SK-N-SH (cell line): Measurements from ENCODE around the gene SPACDR. TPM values are rescaled to one million over a fixed set of nuclear protein-coding genes. Genes with fewer than 3 reads are reported as not detected.

Experiments used
- CTCF ChIA-PET: fragments of 300-600, 350-600 bp; formaldehyde crosslinking; extraction: SDS; loops from one replicate; lab custom pipeline; 2021; lab: Yijun Ruan, JAX
- POLR2A ChIA-PET: fragments of 350-600 bp; sonication (Branson Sonifier 250); formaldehyde crosslinking; extraction: SDS; loops from one replicate; lab custom pipeline; 2020; ENCODE audit warnings: antibody characterized with exemption, inconsistent platforms; lab: Yijun Ruan, JAX
- DNase-seq: peaks from one replicate; pipeline ENCODE4 v3.0.0; 2012
- H2AFZ ChIP-seq: fragments of 200-600 bp; sonication (generic); 2 replicates; pipeline ENCODE4 v1.8.1; 2016; ENCODE audit warnings: antibody characterized with exemption, mild to moderate bottlenecking, low read depth
- H3F3A ChIP-seq: fragments of 200-600 bp; sonication (generic); replicated peaks from 2 replicates; pipeline ENCODE3; 2016; ENCODE audit warnings: antibody characterized with exemption, mild to moderate bottlenecking; ENCODE audit not compliant: insufficient read depth
- H3K27ac ChIP-seq, 2 experiments: fragments of 200-500 bp in 1 of 2; fragments of 200-600 bp in 1 of 2; sonication (Bioruptor generic) in 1 of 2; sonication (generic), shearing (Covaris generic) in 1 of 2; 2 replicates each; pipeline versions ENCODE4 v1.5.1 to v1.6.1; 2014 to 2016; ENCODE audit warnings: low read depth in 2 of 2, inconsistent platforms in 1 of 2, low read length in 1 of 2, mild to moderate bottlenecking in 1 of 2, mixed read lengths in 1 of 2
- H3K27me3 ChIP-seq: fragments of 200-600 bp; sonication (generic), shearing (Covaris generic); 2 replicates; pipeline ENCODE4 v1.6.1; 2016; ENCODE audit warnings: mixed run types; ENCODE audit not compliant: insufficient read depth
- H3K36me3 ChIP-seq, 2 experiments: fragments of 200-500 bp in 1 of 2; fragments of 200-600 bp in 1 of 2; sonication (Bioruptor generic) in 1 of 2; sonication (generic) in 1 of 2; replicated peaks in 1 of 2; 2 replicates each; pipeline versions ENCODE3 to v1.5.1; 2014 to 2016; ENCODE audit warnings: low read length in 1 of 2, mild to moderate bottlenecking in 1 of 2; ENCODE audit not compliant: insufficient read depth in 2 of 2, control insufficient read depth in 1 of 2
- H3K4me1 ChIP-seq, 2 experiments: fragments of 200-500 bp in 1 of 2; fragments of 200-600 bp in 1 of 2; sonication (Bioruptor generic) in 1 of 2; sonication (generic), shearing (Covaris generic) in 1 of 2; 2 replicates each; pipeline versions ENCODE4 v1.5.1 to v1.6.1; 2014 to 2016; ENCODE audit warnings: low read depth in 1 of 2, low read length in 1 of 2, mixed run types in 1 of 2; ENCODE audit not compliant: insufficient read depth in 2 of 2, control insufficient read depth in 1 of 2
- H3K4me2 ChIP-seq: fragments of 200-600 bp; sonication (generic), shearing (Covaris generic); 2 replicates; pipeline ENCODE4 v1.6.1; 2017; ENCODE audit warnings: mixed run types
- H3K4me3 ChIP-seq, 2 experiments: fragments of 200-500 bp in 1 of 2; fragments of 200-600 bp in 1 of 2; sonication (Bioruptor generic) in 1 of 2; sonication (generic), shearing (Covaris generic) in 1 of 2; 2 replicates each; pipeline versions ENCODE4 v1.5.1 to v1.8.1; 2014 to 2016; ENCODE audit warnings: low read depth in 2 of 2, inconsistent platforms in 1 of 2, low read length in 1 of 2, mild to moderate bottlenecking in 1 of 2, mixed read lengths in 1 of 2, moderate library complexity in 1 of 2
- H3K79me2 ChIP-seq: fragments of 200-600 bp; sonication (generic); 2 replicates; pipeline ENCODE4 v1.8.1; 2017; ENCODE audit warnings: mild to moderate bottlenecking; ENCODE audit not compliant: insufficient read depth
- H3K9ac ChIP-seq: fragments of 200-600 bp; sonication (generic); 2 replicates; pipeline ENCODE4 v1.6.1; 2017; ENCODE audit warnings: mixed run types
- H3K9me2 ChIP-seq: fragments of 200-600 bp; sonication (generic); 2 replicates; pipeline ENCODE4 v1.6.1; 2017; ENCODE audit warnings: mixed run types
- H3K9me3 ChIP-seq: fragments of 200-600 bp; sonication (generic); 2 replicates; pipeline ENCODE4 v1.6.1; 2017; ENCODE audit warnings: mixed run types, mild to moderate bottlenecking, moderate library complexity
- H4K20me1 ChIP-seq: fragments of 200-600 bp; sonication (generic); 2 replicates; pipeline ENCODE4 v1.6.1; 2017; ENCODE audit warnings: mild to moderate bottlenecking, mixed run types; ENCODE audit not compliant: insufficient read depth
- CHD2 ChIP-seq: fragments of 150-350 bp; IDR thresholded peaks from 2 replicates; pipeline ENCODE4 v1.6.1; 2018; ENCODE audit warnings: low read length; ENCODE audit not compliant: partially characterized antibody
- EP300 ChIP-seq, 2 experiments: IDR thresholded peaks; 2 replicates each; pipeline versions ENCODE4 v1.4.0 to v1.6.1; 2012; ENCODE audit warnings: borderline replicate concordance in 1 of 2, low read depth in 1 of 2, low read length in 1 of 2
- FOXJ3 ChIP-seq: sonication (generic); formaldehyde crosslinking; IDR thresholded peaks from 2 replicates; pipeline ENCODE4 v1.5.1; 2020; ENCODE audit warnings: mild to moderate bottlenecking, missing genetic modification reagents
- JUND ChIP-seq: IDR thresholded peaks from 2 replicates; pipeline ENCODE4 v1.4.0; 2012
- MEF2A ChIP-seq: IDR thresholded peaks from 2 replicates; pipeline ENCODE4 v1.4.0; 2012; ENCODE audit warnings: low read depth, borderline replicate concordance
- NRF1 ChIP-seq: IDR thresholded peaks from 2 replicates; pipeline ENCODE4 v1.6.1; 2012; ENCODE audit warnings: low read depth, mild to moderate bottlenecking, low read length
- RCOR1 ChIP-seq: fragments of 150-350 bp; IDR thresholded peaks from 2 replicates; pipeline ENCODE4 v1.6.1; 2017; ENCODE audit warnings: antibody characterized with exemption, low read length
- RFX5 ChIP-seq: IDR thresholded peaks from 2 replicates; pipeline ENCODE4 v1.6.1; 2012; ENCODE audit warnings: mild to moderate bottlenecking, improper control_type of control experiment, low read length
- SIN3A ChIP-seq: IDR thresholded peaks from 2 replicates; pipeline ENCODE4 v1.6.1; 2012; ENCODE audit warnings: low read depth, mild to moderate bottlenecking, low read length, moderate library complexity, borderline replicate concordance
- TAF1 ChIP-seq: IDR thresholded peaks from 2 replicates; pipeline ENCODE4 v1.6.1; 2012; ENCODE audit warnings: low read depth, mild to moderate bottlenecking, low read length, moderate library complexity, borderline replicate concordance
- TCF12 ChIP-seq: IDR thresholded peaks from 2 replicates; pipeline ENCODE4 v1.4.0; 2012
- YY1 ChIP-seq: IDR thresholded peaks from 2 replicates; pipeline ENCODE4 v1.4.0; 2012; ENCODE audit warnings: low read depth, mild to moderate bottlenecking
- WGBS: methylation state at CpG from one replicate; pipeline ENCODE4 v1.1.6; 2017; ENCODE audit warnings: low lambda C conversion rate; 5-methylcytosine and 5-hydroxymethylcytosine counted together
- polyA plus RNA-seq, 3 experiments: library from polyadenylated mRNA; depleted of rRNA; stranded (reverse); fragments of >200 nt; gene quantifications; 2 replicates each; pipeline ENCODE4 v1.2.3, GENCODE V29; 2012
- TF ChIP-seq, protein P1 (sequence below): IDR thresholded peaks from 2 replicates; pipeline ENCODE4; 2012
- TF ChIP-seq, protein P2 (sequence below): IDR thresholded peaks from 2 replicates; pipeline ENCODE4 v1.4.0; 2012; ENCODE audit warnings: low read depth, borderline replicate concordance
- TF ChIP-seq, protein P3 (sequence below): IDR thresholded peaks from 2 replicates; pipeline ENCODE4 v1.4.0; 2012; ENCODE audit warnings: low read depth, borderline replicate concordance
- TF ChIP-seq, protein P4 (sequence below): fragments of 150-350 bp; IDR thresholded peaks from 2 replicates; pipeline ENCODE4 v1.6.1; 2017; ENCODE audit warnings: antibody characterized with exemption, low read length, low read depth, borderline replicate concordance

Gene SPACDR
- polyA plus RNA-seq, 1 of the 3 experiments (the other 2 are of a cell fraction), result 1.5 TPM

DNA sequence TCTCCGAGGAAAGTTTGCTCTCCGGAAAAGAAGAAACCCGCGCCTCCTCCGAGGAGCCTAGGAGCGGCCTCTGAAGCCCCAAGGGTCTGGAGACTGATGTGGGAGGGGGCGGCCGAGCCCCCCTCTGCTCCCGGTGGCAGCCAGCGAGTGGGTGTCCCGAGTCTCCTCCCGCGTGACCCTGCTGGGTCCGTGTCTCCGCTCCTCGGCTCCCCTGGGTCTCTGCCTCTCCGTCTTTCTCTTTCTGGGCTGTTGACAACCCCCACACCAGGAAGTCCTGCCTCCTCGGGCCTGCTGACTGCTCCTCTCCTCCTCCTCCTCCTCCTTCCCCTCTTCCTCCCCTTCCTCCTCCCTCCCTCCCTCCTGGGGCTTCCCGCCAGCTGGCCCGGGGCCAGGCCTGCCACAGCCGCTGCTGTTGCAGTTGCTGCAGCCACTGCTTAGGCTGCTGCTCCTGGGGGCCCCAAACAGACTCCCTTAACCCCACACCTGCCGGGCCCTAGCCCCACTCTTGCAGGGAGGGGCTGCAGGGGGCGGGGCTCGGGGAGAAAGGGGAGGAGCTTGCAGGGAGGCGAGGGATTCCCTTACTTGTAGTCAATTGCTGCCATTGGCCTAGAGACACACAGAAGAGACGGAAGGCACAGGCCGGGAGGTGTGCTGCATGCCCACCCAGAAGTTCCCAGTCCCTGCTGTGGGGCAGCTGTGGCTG is 15.0 kb upstream of the SPACDR start, which contains the start of gene TSC22D4 (continued):
- TF ChIP-seq NRF1 (no peak), RFX5 (no peak; the same call in 1 of the 2 replicates), TAF1 (peak; percentile 67), CHD2 (peak; percentile 75), RCOR1 (peak; percentile 25; the same call in 1 of the 2 replicates), TCF12 (peak; percentile 63; the same call in 1 of the 2 replicates), EP300 (IDR thresholded peaks at IDR 0.05; ENCODE audit: borderline replicate concordance in 1 of 2, low read depth in 1 of 2, low read length in 1 of 2) (peak in 1 of 2 experiments; percentile 25; a peak in 1 of 4 replicates), YY1 (peak; percentile 54; the same call in 1 of the 2 replicates), FOXJ3 (CRISPR knock-in tag) (0 out of 2 replicates have a peak, but pooled peaks have one; percentile 8), SIN3A (peak; percentile 96; the same call in 1 of the 2 replicates)
- TF ChIP-seq, protein P1, sequence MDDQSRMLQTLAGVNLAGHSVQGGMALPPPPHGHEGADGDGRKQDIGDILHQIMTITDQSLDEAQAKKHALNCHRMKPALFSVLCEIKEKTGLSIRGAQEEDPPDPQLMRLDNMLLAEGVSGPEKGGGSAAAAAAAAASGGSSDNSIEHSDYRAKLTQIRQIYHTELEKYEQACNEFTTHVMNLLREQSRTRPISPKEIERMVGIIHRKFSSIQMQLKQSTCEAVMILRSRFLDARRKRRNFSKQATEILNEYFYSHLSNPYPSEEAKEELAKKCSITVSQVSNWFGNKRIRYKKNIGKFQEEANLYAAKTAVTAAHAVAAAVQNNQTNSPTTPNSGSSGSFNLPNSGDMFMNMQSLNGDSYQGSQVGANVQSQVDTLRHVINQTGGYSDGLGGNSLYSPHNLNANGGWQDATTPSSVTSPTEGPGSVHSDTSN, result peak; percentile 53
- TF ChIP-seq, protein P2, sequence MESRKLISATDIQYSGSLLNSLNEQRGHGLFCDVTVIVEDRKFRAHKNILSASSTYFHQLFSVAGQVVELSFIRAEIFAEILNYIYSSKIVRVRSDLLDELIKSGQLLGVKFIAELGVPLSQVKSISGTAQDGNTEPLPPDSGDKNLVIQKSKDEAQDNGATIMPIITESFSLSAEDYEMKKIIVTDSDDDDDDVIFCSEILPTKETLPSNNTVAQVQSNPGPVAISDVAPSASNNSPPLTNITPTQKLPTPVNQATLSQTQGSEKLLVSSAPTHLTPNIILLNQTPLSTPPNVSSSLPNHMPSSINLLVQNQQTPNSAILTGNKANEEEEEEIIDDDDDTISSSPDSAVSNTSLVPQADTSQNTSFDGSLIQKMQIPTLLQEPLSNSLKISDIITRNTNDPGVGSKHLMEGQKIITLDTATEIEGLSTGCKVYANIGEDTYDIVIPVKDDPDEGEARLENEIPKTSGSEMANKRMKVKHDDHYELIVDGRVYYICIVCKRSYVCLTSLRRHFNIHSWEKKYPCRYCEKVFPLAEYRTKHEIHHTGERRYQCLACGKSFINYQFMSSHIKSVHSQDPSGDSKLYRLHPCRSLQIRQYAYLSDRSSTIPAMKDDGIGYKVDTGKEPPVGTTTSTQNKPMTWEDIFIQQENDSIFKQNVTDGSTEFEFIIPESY, result no peak
- TF ChIP-seq, protein P3, sequence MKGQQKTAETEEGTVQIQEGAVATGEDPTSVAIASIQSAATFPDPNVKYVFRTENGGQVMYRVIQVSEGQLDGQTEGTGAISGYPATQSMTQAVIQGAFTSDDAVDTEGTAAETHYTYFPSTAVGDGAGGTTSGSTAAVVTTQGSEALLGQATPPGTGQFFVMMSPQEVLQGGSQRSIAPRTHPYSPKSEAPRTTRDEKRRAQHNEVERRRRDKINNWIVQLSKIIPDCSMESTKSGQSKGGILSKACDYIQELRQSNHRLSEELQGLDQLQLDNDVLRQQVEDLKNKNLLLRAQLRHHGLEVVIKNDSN, result peak; percentile 74
- TF ChIP-seq, protein P4, sequence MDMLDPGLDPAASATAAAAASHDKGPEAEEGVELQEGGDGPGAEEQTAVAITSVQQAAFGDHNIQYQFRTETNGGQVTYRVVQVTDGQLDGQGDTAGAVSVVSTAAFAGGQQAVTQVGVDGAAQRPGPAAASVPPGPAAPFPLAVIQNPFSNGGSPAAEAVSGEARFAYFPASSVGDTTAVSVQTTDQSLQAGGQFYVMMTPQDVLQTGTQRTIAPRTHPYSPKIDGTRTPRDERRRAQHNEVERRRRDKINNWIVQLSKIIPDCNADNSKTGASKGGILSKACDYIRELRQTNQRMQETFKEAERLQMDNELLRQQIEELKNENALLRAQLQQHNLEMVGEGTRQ, result no peak

DNA sequence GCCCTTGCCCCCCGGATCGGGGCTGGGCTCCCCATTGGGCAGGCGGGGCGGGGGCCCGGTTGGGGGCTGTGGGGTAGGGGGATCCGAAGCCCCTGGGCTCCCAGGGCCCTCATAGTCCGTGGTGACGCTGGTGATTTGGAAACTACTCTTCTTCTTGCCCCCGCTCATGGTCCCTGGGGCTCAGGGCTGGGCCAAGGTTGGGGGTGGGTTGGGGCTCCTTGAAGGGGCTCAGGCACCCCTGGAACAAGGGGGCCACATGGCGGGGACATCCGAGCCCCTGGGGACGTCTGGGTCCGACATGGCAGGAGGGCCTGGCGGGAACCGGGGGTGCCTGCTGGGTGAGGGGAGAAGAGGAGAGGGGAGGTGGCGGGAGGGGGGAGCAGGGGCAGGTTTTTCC is 13.8 kb upstream of the SPACDR start:
- H3K27me3 ChIP-seq, result no peaks in the 10 kb centered on the region
- peaks cover 16 to 25% of the 10 kb centered on the region in 2 experiments; a peak in 3 of 4 replicates for H3K4me1 ChIP-seq
- peaks cover 6% of the 10 kb centered on the region for H3F3A ChIP-seq
- no peaks in the 10 kb centered on the region for H3K9me3 ChIP-seq
- 57% methylated on average over 8 of the region's 16 CpGs for whole genome bisulfite sequencing
- TF ChIP-seq MEF2A, result no peak
- TF ChIP-seq RCOR1, result no peak
- TF ChIP-seq JUND, result no peak
- no peaks in the 10 kb centered on the region for H3K9me2 ChIP-seq
- peaks cover 5 to 13% of the 10 kb centered on the region in 2 experiments for H3K36me3 ChIP-seq
- CTCF ChIA-PET, result interaction anchor here (0.8 to 8.1 kb wide), 10 partner anchors 9 to 248 kb away, joined by 3 to 152 read pairs (median 20); partner anchors contain the start of genes EPO, POP7 and SPACDR
- no peak overlapping the region for H3K27ac ChIP-seq
- H2AFZ ChIP-seq, result no peak overlapping the region
- peak overlapping the region; percentile 89 for H3K9ac ChIP-seq
- peak overlapping the region; percentile 71 to 99 for H3K4me3 ChIP-seq
- H3K4me2 ChIP-seq, result peak overlapping the region; percentile 99
- peaks cover 42% of the 10 kb centered on the region for H3K79me2 ChIP-seq
- no peak for DNase-seq
- POLR2A ChIA-PET, result interaction anchor here (1.1 to 2.2 kb wide), 3 partner anchors 9 to 108 kb away, joined by 3 to 11 read pairs (median 10); partner anchors contain the start of genes FBXO24 and LRCH4
- peaks cover 15% of the 10 kb centered on the region; the same call in 1 of the 2 replicates for H4K20me1 ChIP-seq
